22Rv1 (cell line): Measurements from ENCODE around the gene ASB2.

Experiments used
- H3K27ac ChIP-seq: fragments of 450-650 bp; 2 replicates; pipeline ENCODE4 v1.5.1; 2017
- CTCF ChIP-seq: fragments of 450-650 bp; IDR thresholded peaks from 2 replicates; pipeline ENCODE4 v1.5.1; 2017; ENCODE audit warnings: mild to moderate bottlenecking
- ZFX ChIP-seq: fragments of 450-650 bp; IDR thresholded peaks from 2 replicates; pipeline ENCODE4 v1.6.1; 2017; ENCODE audit warnings: antibody characterized with exemption, borderline replicate concordance

ASB2 gene

DNA sequence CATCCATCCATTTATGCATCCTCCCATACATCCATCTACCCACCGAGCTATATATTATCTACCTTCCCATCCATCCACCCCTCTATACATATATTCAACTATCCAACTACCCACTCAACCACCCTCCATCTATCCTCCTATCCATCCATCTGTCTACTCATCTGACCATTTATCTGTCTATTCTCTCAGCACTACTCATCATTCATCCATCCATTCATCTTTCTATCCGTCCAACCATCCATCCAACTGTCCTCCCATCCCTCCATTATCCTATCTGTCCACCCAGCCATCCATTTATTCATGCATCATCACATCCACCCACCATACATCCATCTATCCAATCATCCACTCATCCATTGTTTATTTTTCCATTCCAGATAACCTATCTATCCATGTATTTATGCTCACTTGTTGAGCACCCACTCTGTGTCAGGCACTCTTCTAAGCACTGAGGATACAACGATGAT is 11.5 kb downstream of the ASB2 start:
- H3K27ac ChIP-seq: no peak overlapping the region
- no peak for TF ChIP-seq CTCF
- no peak for TF ChIP-seq ZFX

- TF ChIP-seq ZFX: no peak
- no peak overlapping the region for H3K27ac ChIP-seq
Observed at GRCh38 chr14:93964281-93964680, 12.1 kb downstream of the ASB2 start.

DNA sequence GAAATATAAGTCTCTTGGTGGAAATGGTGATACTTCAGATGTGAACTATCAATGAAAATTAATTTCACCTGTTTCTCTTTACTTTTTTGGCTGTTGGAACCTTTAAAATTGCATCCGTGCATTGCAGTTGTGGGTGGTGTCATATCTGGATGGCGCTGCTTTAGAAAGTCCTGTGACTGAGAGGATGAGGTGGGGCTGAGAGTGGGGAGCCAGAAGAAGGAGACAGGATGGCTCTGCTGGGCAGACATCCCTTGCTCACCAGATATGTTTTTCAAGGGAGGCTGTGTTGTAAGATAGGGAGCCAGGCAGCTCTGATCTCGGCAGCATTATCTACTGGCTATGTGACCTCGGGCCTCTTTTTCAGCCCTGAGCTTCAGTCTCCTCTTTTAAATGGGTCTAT is 12.7 kb downstream of the ASB2 start:
- no peak overlapping the region for H3K27ac ChIP-seq
- TF ChIP-seq ZFX: no peak
- no peak for TF ChIP-seq CTCF

- no peak overlapping the region for H3K27ac ChIP-seq
- TF ChIP-seq CTCF (no peak), ZFX (no peak)
Observed at GRCh38 chr14:93962701-93963601, 13.4 kb downstream of the ASB2 start.

GRCh38 chr14:93961620-93962019 is 14.8 kb downstream of the ASB2 start:
- no peak overlapping the region for H3K27ac ChIP-seq
- no peak for TF ChIP-seq CTCF
- TF ChIP-seq ZFX: no peak

- no peak overlapping the region for H3K27ac ChIP-seq
Observed at GRCh38 chr14:93960774-93961438, 15.5 kb downstream of the ASB2 start.

GRCh38 chr14:93960108-93960475 is 16.3 kb downstream of the ASB2 start:
- no peak overlapping the region for H3K27ac ChIP-seq
- TF ChIP-seq ZFX (no peak), CTCF (no peak)

More at GRCh38 chr14:93960774-93961438, 15.5 kb downstream of the ASB2 start:
- TF ChIP-seq ZFX (no peak), CTCF (no peak)
